ENCODE data around the gene BAG5.

The BAG5 gene

GRCh38 chr14:103597623-103598377 is 35.3 kb upstream of the BAG5 start:
- TF ChIP-seq ZFX (IDR thresholded peaks at IDR 0.05) (no peak), CTCF (conservative IDR thresholded peaks at IDR 0.05) (no peak)
- H3K27ac ChIP-seq, result no peak overlapping the region

GRCh38 chr14:103594265-103594664 is 31.8 kb upstream of the BAG5 start:
- no peak overlapping the region for H3K27ac ChIP-seq
- TF ChIP-seq CTCF (conservative IDR thresholded peaks at IDR 0.05) (no peak), ZFX (IDR thresholded peaks at IDR 0.05) (no peak)

GRCh38 chr14:103593577-103593976 is 31.1 kb upstream of the BAG5 start:
- TF ChIP-seq ZFX (IDR thresholded peaks at IDR 0.05) (no peak), CTCF (conservative IDR thresholded peaks at IDR 0.05) (no peak)
- H3K27ac ChIP-seq, result no peak overlapping the region

GRCh38 chr14:103584326-103584915 is 22.0 kb upstream of the BAG5 start:
- TF ChIP-seq ZFX (IDR thresholded peaks at IDR 0.05) (no peak), CTCF (conservative IDR thresholded peaks at IDR 0.05) (no peak)
- H3K27ac ChIP-seq, result no peak overlapping the region

- H3K27ac ChIP-seq, result no peak overlapping the region
- TF ChIP-seq CTCF (conservative IDR thresholded peaks at IDR 0.05) (no peak), ZFX (IDR thresholded peaks at IDR 0.05) (no peak)
Measured at GRCh38 chr14:103581954-103582703, 19.7 kb upstream of the BAG5 start.

- no peak overlapping the region for H3K27ac ChIP-seq
- no peak for TF ChIP-seq CTCF (conservative IDR thresholded peaks at IDR 0.05)
- no peak for TF ChIP-seq ZFX (IDR thresholded peaks at IDR 0.05)
Measured at GRCh38 chr14:103581206-103581605, 18.7 kb upstream of the BAG5 start.
